Lower leg skin (tissue), 3 donors: ENCODE results near the gene SORBS2.

Source experiments
- POLR2A ChIP-seq, 2 donors: fragments of 450-650 bp; IDR thresholded peaks; one replicate each; pipeline ENCODE4 v1.6.1; 2016 to 2017; ENCODE audit warnings: antibody characterized with exemption in 2 of 2, mild to moderate bottlenecking in 1 of 2, moderate library complexity in 1 of 2
- TF ChIP-seq, protein P1 (sequence below), 3 donors: fragments of 450-650 bp; IDR thresholded peaks; one replicate each; pipeline ENCODE4 v1.5.1; 2016; ENCODE audit warnings: antibody characterized with exemption in 3 of 3, mild to moderate bottlenecking in 3 of 3, moderate library complexity in 2 of 3

DNA sequence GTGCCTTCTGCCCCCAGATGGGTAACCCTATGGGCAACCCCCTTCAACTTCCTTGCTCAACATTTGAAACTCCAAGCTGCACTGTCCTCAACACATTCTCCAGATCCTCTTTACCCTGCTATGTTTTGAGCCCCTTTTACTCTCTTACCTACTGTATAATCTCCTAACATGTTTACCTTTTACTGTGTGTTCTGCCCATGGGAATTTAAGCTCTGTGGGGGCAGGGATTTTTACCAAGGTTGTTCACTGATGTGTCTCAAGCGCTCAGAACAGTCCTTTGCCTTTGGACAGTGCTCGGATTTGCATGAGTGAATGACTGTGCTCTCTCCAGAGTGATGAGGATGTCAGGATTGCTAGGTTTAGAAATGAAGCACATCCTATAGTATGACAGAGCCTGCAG is 53.2 kb downstream of the SORBS2 start:
- TF ChIP-seq, protein P1, sequence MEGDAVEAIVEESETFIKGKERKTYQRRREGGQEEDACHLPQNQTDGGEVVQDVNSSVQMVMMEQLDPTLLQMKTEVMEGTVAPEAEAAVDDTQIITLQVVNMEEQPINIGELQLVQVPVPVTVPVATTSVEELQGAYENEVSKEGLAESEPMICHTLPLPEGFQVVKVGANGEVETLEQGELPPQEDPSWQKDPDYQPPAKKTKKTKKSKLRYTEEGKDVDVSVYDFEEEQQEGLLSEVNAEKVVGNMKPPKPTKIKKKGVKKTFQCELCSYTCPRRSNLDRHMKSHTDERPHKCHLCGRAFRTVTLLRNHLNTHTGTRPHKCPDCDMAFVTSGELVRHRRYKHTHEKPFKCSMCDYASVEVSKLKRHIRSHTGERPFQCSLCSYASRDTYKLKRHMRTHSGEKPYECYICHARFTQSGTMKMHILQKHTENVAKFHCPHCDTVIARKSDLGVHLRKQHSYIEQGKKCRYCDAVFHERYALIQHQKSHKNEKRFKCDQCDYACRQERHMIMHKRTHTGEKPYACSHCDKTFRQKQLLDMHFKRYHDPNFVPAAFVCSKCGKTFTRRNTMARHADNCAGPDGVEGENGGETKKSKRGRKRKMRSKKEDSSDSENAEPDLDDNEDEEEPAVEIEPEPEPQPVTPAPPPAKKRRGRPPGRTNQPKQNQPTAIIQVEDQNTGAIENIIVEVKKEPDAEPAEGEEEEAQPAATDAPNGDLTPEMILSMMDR (IDR thresholded peaks at IDR 0.05): no peak
- no peak for TF ChIP-seq POLR2A (IDR thresholded peaks at IDR 0.05)
